H1 (cell line): ENCODE data around the gene MIER1.

Source experiments
- CBX5 ChIP-seq: fragments of 300-800, 300-1000 bp; sonication (generic); IDR thresholded peaks from 2 replicates; pipeline ENCODE4 v1.7.1; 2016; ENCODE audit warnings: antibody characterized with exemption, low read length, low read depth
- CREB1 ChIP-seq: IDR thresholded peaks from 2 replicates; pipeline ENCODE4 v1.6.1; 2012; ENCODE audit warnings: inconsistent platforms
- EZH2 ChIP-seq: fragments of 200-600 bp; sonication (generic); IDR thresholded peaks from 2 replicates; pipeline ENCODE4 v1.7.1; 2012; ENCODE audit warnings: low read depth, mild to moderate bottlenecking, moderate library complexity, low read length, inconsistent platforms; ENCODE audit not compliant: severe bottlenecking
- KDM4A ChIP-seq: IDR thresholded peaks from one replicate; pipeline ENCODE4 v1.7.1; 2012; ENCODE audit warnings: low read depth, mild to moderate bottlenecking, moderate library complexity, low read length, inconsistent platforms; ENCODE audit not compliant: severe bottlenecking
- RAD21 ChIP-seq, 2 experiments: IDR thresholded peaks in 1 of 2; conservative IDR thresholded peaks in 1 of 2; 2 replicates each; pipeline ENCODE4 v1.6.1; 2011; ENCODE audit warnings: low read depth in 2 of 2, low read length in 2 of 2, improper control_type of control experiment in 1 of 2, inconsistent platforms in 1 of 2, mild to moderate bottlenecking in 1 of 2, moderate library complexity in 1 of 2
- SUZ12 ChIP-seq: fragments of 200-600 bp; sonication (generic); IDR thresholded peaks from 2 replicates; pipeline ENCODE4 v1.6.1; 2012; ENCODE audit warnings: mild to moderate bottlenecking, inconsistent platforms, low read length, moderate library complexity, mixed read lengths
- TF ChIP-seq, protein P1 (sequence below), 3 experiments: IDR thresholded peaks; 1 replicate in 2 of 3; 2 replicates in 1 of 3; pipeline versions ENCODE4 v1.5.1 to v1.6.1; 2011; ENCODE audit warnings: low read length in 3 of 3, mild to moderate bottlenecking in 3 of 3, inconsistent platforms in 2 of 3, low read depth in 1 of 3, moderate library complexity in 1 of 3; ENCODE audit not compliant: insufficient read depth in 1 of 3; ENCODE audit errors: control extremely low read depth in 1 of 3
- TF ChIP-seq, protein P2 (sequence below): IDR thresholded peaks from 2 replicates; pipeline ENCODE4 v1.6.1; 2011; ENCODE audit warnings: low read length, improper control_type of control experiment
- TF ChIP-seq, protein P3 (sequence below): IDR thresholded peaks from 2 replicates; pipeline ENCODE4 v1.6.1; 2012; ENCODE audit warnings: inconsistent platforms

DNA sequence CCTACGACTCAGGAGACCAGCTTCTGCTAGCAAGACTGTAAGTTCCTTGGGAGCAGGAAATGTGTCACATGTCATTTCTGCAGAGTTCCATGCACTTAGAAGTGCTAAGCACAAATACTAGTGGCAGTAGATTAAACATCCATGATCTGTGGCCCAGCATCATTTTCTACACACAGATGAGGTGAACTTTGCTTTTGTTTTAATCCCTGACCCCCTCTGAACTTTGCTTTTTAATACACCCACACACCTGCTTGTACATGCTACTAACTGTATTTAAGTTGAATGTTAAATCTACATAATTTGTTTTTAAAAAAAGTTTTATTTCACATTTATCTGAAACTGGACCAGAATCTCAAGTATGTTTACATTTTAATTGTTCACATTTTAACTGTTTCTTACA, 104.7 kb downstream of the MIER1 start:
- TF ChIP-seq, protein P1, sequence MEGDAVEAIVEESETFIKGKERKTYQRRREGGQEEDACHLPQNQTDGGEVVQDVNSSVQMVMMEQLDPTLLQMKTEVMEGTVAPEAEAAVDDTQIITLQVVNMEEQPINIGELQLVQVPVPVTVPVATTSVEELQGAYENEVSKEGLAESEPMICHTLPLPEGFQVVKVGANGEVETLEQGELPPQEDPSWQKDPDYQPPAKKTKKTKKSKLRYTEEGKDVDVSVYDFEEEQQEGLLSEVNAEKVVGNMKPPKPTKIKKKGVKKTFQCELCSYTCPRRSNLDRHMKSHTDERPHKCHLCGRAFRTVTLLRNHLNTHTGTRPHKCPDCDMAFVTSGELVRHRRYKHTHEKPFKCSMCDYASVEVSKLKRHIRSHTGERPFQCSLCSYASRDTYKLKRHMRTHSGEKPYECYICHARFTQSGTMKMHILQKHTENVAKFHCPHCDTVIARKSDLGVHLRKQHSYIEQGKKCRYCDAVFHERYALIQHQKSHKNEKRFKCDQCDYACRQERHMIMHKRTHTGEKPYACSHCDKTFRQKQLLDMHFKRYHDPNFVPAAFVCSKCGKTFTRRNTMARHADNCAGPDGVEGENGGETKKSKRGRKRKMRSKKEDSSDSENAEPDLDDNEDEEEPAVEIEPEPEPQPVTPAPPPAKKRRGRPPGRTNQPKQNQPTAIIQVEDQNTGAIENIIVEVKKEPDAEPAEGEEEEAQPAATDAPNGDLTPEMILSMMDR (IDR thresholded peaks at IDR 0.05; ENCODE audit: control extremely low read depth in 1 of 3, insufficient read depth in 1 of 3, low read depth in 1 of 3, low read length in 3 of 3), result no peak
- TF ChIP-seq EZH2, result no peak
- no peak for TF ChIP-seq KDM4A
- TF ChIP-seq CREB1, result no peak
- TF ChIP-seq RAD21 (IDR thresholded peaks at IDR 0.05 in 1 of 2, conservative IDR thresholded peaks at IDR 0.05 in 1 of 2; ENCODE audit: low read depth in 2 of 2, low read length in 2 of 2), result no peak
- TF ChIP-seq, protein P2, sequence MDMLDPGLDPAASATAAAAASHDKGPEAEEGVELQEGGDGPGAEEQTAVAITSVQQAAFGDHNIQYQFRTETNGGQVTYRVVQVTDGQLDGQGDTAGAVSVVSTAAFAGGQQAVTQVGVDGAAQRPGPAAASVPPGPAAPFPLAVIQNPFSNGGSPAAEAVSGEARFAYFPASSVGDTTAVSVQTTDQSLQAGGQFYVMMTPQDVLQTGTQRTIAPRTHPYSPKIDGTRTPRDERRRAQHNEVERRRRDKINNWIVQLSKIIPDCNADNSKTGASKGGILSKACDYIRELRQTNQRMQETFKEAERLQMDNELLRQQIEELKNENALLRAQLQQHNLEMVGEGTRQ, result no peak
- no peak for TF ChIP-seq SUZ12
- TF ChIP-seq CBX5, result no peak
- TF ChIP-seq, protein P3, sequence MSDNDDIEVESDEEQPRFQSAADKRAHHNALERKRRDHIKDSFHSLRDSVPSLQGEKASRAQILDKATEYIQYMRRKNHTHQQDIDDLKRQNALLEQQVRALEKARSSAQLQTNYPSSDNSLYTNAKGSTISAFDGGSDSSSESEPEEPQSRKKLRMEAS, result no peak
